Measurements from ENCODE around the gene IQSEC3.
A peak's percentile ranks its signal among the peaks of the same experiment; 100 is the strongest.
"Not testable (repeated sequence)": the region's sequence is repeated elsewhere in the genome, so short reads cannot be mapped to it uniquely, and the experiment has no call there.

The IQSEC3 gene

GRCh38 chr12:180445-180844 lies 113.9 kb downstream of the IQSEC3 start:
- DNase-seq, result peak; percentile 58 to 71

GRCh38 chr12:181921-182320 lies 115.4 kb downstream of the IQSEC3 start:
- no peak for DNase-seq

GRCh38 chr12:182381-182892 lies 115.9 kb downstream of the IQSEC3 start:
- DNase-seq, result no peak

- no peak for DNase-seq
Observed at GRCh38 chr12:184811-185575, 118.4 kb downstream of the IQSEC3 start.

GRCh38 chr12:185576-185955 lies 119.0 kb downstream of the IQSEC3 start:
- no peak for DNase-seq

GRCh38 chr12:186006-186625 lies 119.5 kb downstream of the IQSEC3 start:
- no peak for DNase-seq

GRCh38 chr12:187986-188909 lies 121.7 kb downstream of the IQSEC3 start:
- DNase-seq, result not testable (repeated sequence)

GRCh38 chr12:188910-189621 lies 122.5 kb downstream of the IQSEC3 start:
- no peak for DNase-seq

GRCh38 chr12:189622-189962 lies 123.0 kb downstream of the IQSEC3 start:
- DNase-seq, result no peak

- DNase-seq, result no peak
Observed at GRCh38 chr12:190881-191280, 124.3 kb downstream of the IQSEC3 start.

- DNase-seq, result no peak
Observed at GRCh38 chr12:191541-191940, 125.0 kb downstream of the IQSEC3 start.

GRCh38 chr12:193261-193660 lies 126.7 kb downstream of the IQSEC3 start:
- DNase-seq, result no peak

GRCh38 chr12:194276-194675 lies 127.7 kb downstream of the IQSEC3 start:
- no peak for DNase-seq

GRCh38 chr12:195156-195555 lies 128.6 kb downstream of the IQSEC3 start:
- DNase-seq, result no peak

GRCh38 chr12:195951-196350 lies 129.4 kb downstream of the IQSEC3 start:
- DNase-seq, result no peak

GRCh38 chr12:196436-196835 lies 129.9 kb downstream of the IQSEC3 start:
- DNase-seq, result no peak

- DNase-seq, result no peak
Observed at GRCh38 chr12:197347-197746, 130.8 kb downstream of the IQSEC3 start.

- DNase-seq, result no peak
Observed at GRCh38 chr12:197911-198695, 131.5 kb downstream of the IQSEC3 start.

- no peak for DNase-seq
Observed at GRCh38 chr12:198705-199104, 132.1 kb downstream of the IQSEC3 start.

GRCh38 chr12:201361-201760 lies 134.8 kb downstream of the IQSEC3 start:
- DNase-seq, result no peak

- DNase-seq, result no peak
Observed at GRCh38 chr12:202081-202731, 135.6 kb downstream of the IQSEC3 start.

Measured in AML-193 (cell line).